Small intestine (tissue), 7 donors: ENCODE measurements around the gene EEF1AKMT1. TPM values are rescaled to one million over a fixed set of nuclear protein-coding genes. Genes with fewer than 3 reads are reported as not detected.

Source experiments
- DNase-seq, 2 donors: peaks; one replicate each; pipeline versions ENCODE4 v3.0.0 to v3.0.0-alpha.2; 2013
- FAIRE-seq: peaks from 2 replicates; lab custom pipeline; 2012; peaks lifted over from hg19 to GRCh38; lab: Jason Lieb, UNC
- H3K27ac ChIP-seq, 3 donors: one replicate each; pipeline ENCODE4 v1.5.1; 2013; ENCODE audit warnings: low read length in 2 of 3, mild to moderate bottlenecking in 2 of 3, control low read depth in 1 of 3, inconsistent platforms in 1 of 3, low read depth in 1 of 3, moderate library complexity in 1 of 3
- H3K27me3 ChIP-seq, 3 donors: one replicate each; pipeline ENCODE4 v1.6.1; 2013; ENCODE audit warnings: low read length in 3 of 3, inconsistent platforms in 1 of 3; ENCODE audit not compliant: control insufficient read depth in 3 of 3, insufficient read depth in 3 of 3
- H3K36me3 ChIP-seq, 3 donors: one replicate each; pipeline ENCODE4 v1.6.1; 2013; ENCODE audit warnings: low read length in 3 of 3, inconsistent platforms in 1 of 3, low read depth in 1 of 3, mild to moderate bottlenecking in 1 of 3, moderate library complexity in 1 of 3; ENCODE audit not compliant: control insufficient read depth in 3 of 3, insufficient read depth in 2 of 3
- H3K4me1 ChIP-seq, 3 donors: one replicate each; pipeline ENCODE4 v1.6.1; 2013; ENCODE audit warnings: low read length in 2 of 3, inconsistent platforms in 1 of 3, low read depth in 1 of 3, mild to moderate bottlenecking in 1 of 3, moderate library complexity in 1 of 3; ENCODE audit not compliant: control insufficient read depth in 3 of 3, insufficient read depth in 2 of 3
- H3K4me3 ChIP-seq, 3 donors: one replicate each; pipeline ENCODE4 v1.5.1; 2013; ENCODE audit warnings: low read length in 3 of 3, control low read depth in 1 of 3, inconsistent platforms in 1 of 3, low read depth in 1 of 3, mild to moderate bottlenecking in 1 of 3, moderate library complexity in 1 of 3
- H3K9me3 ChIP-seq, 2 donors: one replicate each; pipeline ENCODE4 v1.6.1; 2013; ENCODE audit warnings: low read depth in 1 of 2, low read length in 1 of 2; ENCODE audit not compliant: control insufficient read depth in 2 of 2, insufficient read depth in 1 of 2
- WGBS, 3 donors: extraction: QIAGEN DNeasy Blood & Tissue Kit; methylation state at CpG; one replicate each; pipeline ENCODE4 v1.1.7; 2013; 5-methylcytosine and 5-hydroxymethylcytosine counted together
- polyA plus RNA-seq, 4 donors: library from polyadenylated mRNA; stranded (reverse) in 3 of 4; unstranded in 1 of 4; fragments of 200-250 nt in 3 of 4; fragments of 120-200 nt in 1 of 4; gene quantifications; one replicate each; pipeline versions ENCODE4 v1.2.1 to v1.2.3, GENCODE V29; 2013
- donor health status: healthy with polysubstance abuse.
- donor health status: control.
- donor health status: control.
- donor health status: Bipolar disorder and iron deficiency.
- donor health status: healthy.

Gene EEF1AKMT1
- polyA plus RNA-seq, 4 donors, result 2.5 to 10.5 (median 6.1) TPM

GRCh38 chr13:20704459-20705069 is 69.2 kb downstream of the EEF1AKMT1 start:
- peak in 1 of 2 donors; percentile 44 for DNase-seq
- Histone ChIP-seq H3K4me3 (peak overlapping the region in 2 of 3 donors; percentile 6 to 66), H3K36me3 (no peaks in the 10 kb centered on the region), H3K27ac (peak overlapping the region in 1 of 3 donors; percentile 17), H3K4me1 (peaks cover 0 to 3% (median 0%) of the 10 kb centered on the region in 3 donors), H3K27me3 (peaks cover 0 to 3% (median 0%) of the 10 kb centered on the region in 3 donors), H3K9me3 (no peaks in the 10 kb centered on the region)
- FAIRE-seq, result no peak
- 24 to 33% (median 24%) methylated on average over 10 to 17 of the region's 20 CpGs for WGBS, 3 donors

- peak; percentile 88 to 95 for DNase-seq
- FAIRE-seq, result no peak
- Histone ChIP-seq H3K4me3 (peak overlapping the region in 2 of 3 donors; percentile 60 to 66), H3K36me3 (no peaks in the 10 kb centered on the region), H3K9me3 (no peaks in the 10 kb centered on the region), H3K27ac (no peak overlapping the region), H3K4me1 (peaks cover 0 to 3% (median 0%) of the 10 kb centered on the region in 3 donors), H3K27me3 (peaks cover 0 to 3% (median 0%) of the 10 kb centered on the region in 3 donors)
- 0 to 1% (median 0%) methylated on average over 20 to 98 of the region's 98 CpGs for WGBS, 3 donors
Measured at GRCh38 chr13:20703780-20704458, 69.8 kb downstream of the EEF1AKMT1 start.

GRCh38 chr13:20702915-20703779 is 70.6 kb downstream of the EEF1AKMT1 start, which contains the start of gene IL17D:
Gene IL17D (plus strand): TSS chr13:20703699. CDS start chr13:20704002, 303 bp downstream.
- FAIRE-seq (no peak), DNase-seq (peak; percentile 33 to 81)
- Histone ChIP-seq H3K4me1 (peaks cover 0 to 3% (median 0%) of the 10 kb centered on the region in 3 donors), H3K9me3 (no peaks in the 10 kb centered on the region), H3K27me3 (peaks cover 0 to 3% (median 0%) of the 10 kb centered on the region in 3 donors), H3K27ac (peak within 1 kb of the TSS; percentile 22 to 79 (median 69)), H3K4me3 (peak within 1 kb of the TSS; percentile 60 to 69 (median 66)), H3K36me3 (no peaks in the 10 kb centered on the region)
- WGBS, 3 donors, result 1% methylated on average over 57 to 94 of the region's 94 CpGs

- peak overlapping the region in 2 of 3 donors; percentile 69 to 79 for H3K27ac ChIP-seq
- H3K36me3 ChIP-seq, result no peaks in the 10 kb centered on the region
- 8 to 19% (median 13%) methylated on average over 9 of the region's 9 CpGs for WGBS, 3 donors
- peaks cover 0 to 3% (median 0%) of the 10 kb centered on the region in 3 donors for H3K4me1 ChIP-seq
- H3K9me3 ChIP-seq, result no peaks in the 10 kb centered on the region
- H3K4me3 ChIP-seq, result peak overlapping the region in 2 of 3 donors; percentile 66 to 69
- FAIRE-seq (no peak), DNase-seq (peak; percentile 81)
- peaks cover 0 to 3% (median 0%) of the 10 kb centered on the region in 3 donors for H3K27me3 ChIP-seq
Measured at GRCh38 chr13:20702530-20702914, 71.2 kb downstream of the EEF1AKMT1 start.

- H3K4me1 ChIP-seq, result peaks cover 0 to 3% (median 0%) of the 10 kb centered on the region in 3 donors
- FAIRE-seq, result no peak
- WGBS, 3 donors, result 92 to 95% (median 93%) methylated on average over 3 of the region's 3 CpGs
Measured at GRCh38 chr13:20701461-20701860, 72.3 kb downstream of the EEF1AKMT1 start.

GRCh38 chr13:20700288-20700687 is 73.5 kb downstream of the EEF1AKMT1 start:
- FAIRE-seq (no peak), DNase-seq (no peak)

More at GRCh38 chr13:20701461-20701860, 72.3 kb downstream of the EEF1AKMT1 start:
- no peak overlapping the region for H3K27ac ChIP-seq
- peaks cover 0 to 3% (median 0%) of the 10 kb centered on the region in 3 donors for H3K27me3 ChIP-seq
- no peak for DNase-seq
- no peaks in the 10 kb centered on the region for H3K36me3 ChIP-seq
- H3K9me3 ChIP-seq, result no peaks in the 10 kb centered on the region
- H3K4me3 ChIP-seq, result no peak overlapping the region

GRCh38 chr13:20699715-20700114 is 74.0 kb downstream of the EEF1AKMT1 start:
- no peaks in the 10 kb centered on the region for H3K36me3 ChIP-seq
- FAIRE-seq (no peak), DNase-seq (no peak)
- H3K27ac ChIP-seq, result no peak overlapping the region
- H3K9me3 ChIP-seq, result no peaks in the 10 kb centered on the region
- 89 to 94% (median 93%) methylated on average over 9 of the region's 9 CpGs for WGBS, 3 donors
- H3K4me3 ChIP-seq, result no peak overlapping the region
- peaks cover 0 to 3% (median 0%) of the 10 kb centered on the region in 3 donors for H3K27me3 ChIP-seq
- H3K4me1 ChIP-seq, result peaks cover 0 to 1% (median 0%) of the 10 kb centered on the region in 3 donors

More at GRCh38 chr13:20700288-20700687, 73.5 kb downstream of the EEF1AKMT1 start:
- H3K27ac ChIP-seq, result no peak overlapping the region
- no peak overlapping the region for H3K4me3 ChIP-seq
- peaks cover 0 to 3% (median 0%) of the 10 kb centered on the region in 3 donors for H3K4me1 ChIP-seq
- H3K27me3 ChIP-seq, result peaks cover 0 to 3% (median 0%) of the 10 kb centered on the region in 3 donors
- WGBS, 3 donors, result 86 to 89% (median 87%) methylated on average over 6 of the region's 6 CpGs
- H3K9me3 ChIP-seq, result no peaks in the 10 kb centered on the region
- H3K36me3 ChIP-seq, result no peaks in the 10 kb centered on the region
